Measurements from ENCODE around the gene MRGPRG.
"Not testable (repeated sequence)": the region's sequence is repeated elsewhere in the genome, so short reads cannot be mapped to it uniquely, and the experiment has no call there.

Gene MRGPRG, protein sequence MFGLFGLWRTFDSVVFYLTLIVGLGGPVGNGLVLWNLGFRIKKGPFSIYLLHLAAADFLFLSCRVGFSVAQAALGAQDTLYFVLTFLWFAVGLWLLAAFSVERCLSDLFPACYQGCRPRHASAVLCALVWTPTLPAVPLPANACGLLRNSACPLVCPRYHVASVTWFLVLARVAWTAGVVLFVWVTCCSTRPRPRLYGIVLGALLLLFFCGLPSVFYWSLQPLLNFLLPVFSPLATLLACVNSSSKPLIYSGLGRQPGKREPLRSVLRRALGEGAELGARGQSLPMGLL

DNA sequence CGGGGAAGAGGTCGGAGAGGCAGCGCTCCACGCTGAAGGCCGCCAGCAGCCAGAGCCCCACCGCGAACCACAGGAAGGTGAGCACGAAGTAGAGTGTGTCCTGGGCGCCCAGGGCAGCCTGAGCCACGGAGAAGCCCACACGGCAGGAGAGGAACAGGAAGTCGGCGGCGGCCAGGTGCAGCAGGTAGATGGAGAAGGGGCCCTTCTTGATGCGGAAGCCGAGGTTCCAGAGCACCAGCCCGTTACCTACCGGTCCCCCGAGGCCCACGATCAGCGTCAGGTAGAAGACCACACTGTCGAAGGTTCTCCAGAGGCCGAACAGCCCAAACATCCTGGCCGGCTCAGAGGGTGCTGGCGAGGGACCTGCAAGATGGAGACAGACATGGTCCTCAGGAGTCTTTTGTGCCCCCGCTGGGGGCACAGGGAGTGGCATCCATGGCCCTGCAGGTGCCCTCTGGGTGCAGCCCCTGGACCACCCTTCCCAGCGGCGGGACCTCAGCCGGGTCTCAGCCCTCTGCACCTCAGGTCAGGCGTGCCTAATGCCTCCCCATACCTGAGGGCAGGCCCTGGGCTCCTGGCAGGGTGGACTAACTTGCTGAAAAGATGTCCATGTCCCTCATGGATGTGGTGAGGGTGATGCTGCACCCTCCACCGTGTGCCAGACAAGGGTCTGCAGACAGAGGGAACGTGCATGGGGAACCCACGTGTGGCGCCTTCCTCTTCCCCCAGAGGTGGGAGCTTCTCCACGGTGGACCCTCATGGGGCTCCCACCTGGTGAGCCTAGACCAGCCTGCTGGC lies at the start of gene MRGPRG:
TSS of gene MRGPRG (minus strand) at position 331 of the 798 bp plus-strand sequence. CDS start at position 331, 0 bp downstream.
- TF ChIP-seq POLR2A (IDR thresholded peaks at IDR 0.05; ENCODE audit: low read depth, low read length), result no peak
- DNase-seq (ENCODE audit: insufficient read length, low spot score), result no peak
- no peak for FAIRE-seq

DNA sequence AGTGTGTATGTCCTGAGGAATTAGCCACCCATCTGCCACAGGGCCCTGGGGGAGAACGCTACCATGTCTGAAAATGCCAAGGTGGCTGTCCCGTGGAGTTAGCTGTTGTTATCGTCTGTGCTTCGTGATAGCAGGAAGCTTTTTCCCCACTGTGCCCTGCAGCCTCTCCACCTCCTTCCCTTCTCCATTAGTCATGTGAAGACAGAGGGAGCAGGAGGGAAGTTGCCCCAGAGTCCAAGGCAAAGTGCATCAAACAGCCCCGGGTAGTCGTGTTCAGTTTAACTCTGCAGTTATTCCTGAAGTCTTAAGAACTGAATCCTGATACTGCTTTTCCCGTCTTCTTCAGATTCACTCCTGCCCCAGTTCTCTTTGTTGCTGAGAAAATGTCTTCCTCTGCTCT lies 43.9 kb upstream of the MRGPRG start:
- FAIRE-seq; DNase-seq (ENCODE audit: insufficient read length, low spot score): not testable (repeated sequence)

DNA sequence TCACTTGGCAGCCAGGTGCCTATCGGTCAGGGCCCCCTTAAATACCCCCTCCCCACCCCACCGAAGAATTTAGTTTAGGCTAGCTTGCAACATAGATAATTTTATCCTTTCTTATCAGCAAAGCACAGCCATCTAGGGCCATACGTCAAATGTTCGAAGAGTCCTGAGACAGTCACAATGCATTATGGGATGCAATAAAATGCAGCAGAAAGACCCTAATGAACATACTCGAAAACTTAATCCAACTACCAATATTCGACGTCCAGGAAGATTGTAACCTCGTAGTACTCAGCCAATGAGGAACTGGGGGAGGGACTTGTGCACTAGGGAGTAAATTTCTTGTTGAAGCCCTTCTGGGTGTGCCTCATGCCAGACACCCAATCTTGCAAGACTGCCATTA lies 43.2 kb upstream of the MRGPRG start:
- not testable (repeated sequence) for DNase-seq (ENCODE audit: insufficient read length, low spot score); FAIRE-seq

DNA sequence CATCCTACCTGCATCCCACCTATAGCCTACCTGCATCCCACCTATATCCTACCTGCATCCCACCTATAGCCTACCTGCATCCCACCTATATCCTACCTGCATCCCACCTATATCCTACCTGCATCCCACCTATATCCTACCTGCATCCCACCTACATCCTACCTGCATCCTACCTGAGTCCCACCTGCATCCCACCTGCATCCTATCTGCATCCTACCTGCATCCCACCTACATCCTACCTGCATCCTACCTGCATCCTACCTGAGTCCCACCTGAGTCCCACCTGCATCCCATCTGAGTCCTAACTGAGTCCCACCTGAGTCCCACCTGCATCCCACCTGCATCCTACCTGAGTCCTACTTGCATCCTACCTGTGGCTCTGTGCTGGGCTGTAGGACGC lies 38.9 kb upstream of the MRGPRG start:
- FAIRE-seq; DNase-seq (ENCODE audit: insufficient read length, low spot score): not testable (repeated sequence)

DNA sequence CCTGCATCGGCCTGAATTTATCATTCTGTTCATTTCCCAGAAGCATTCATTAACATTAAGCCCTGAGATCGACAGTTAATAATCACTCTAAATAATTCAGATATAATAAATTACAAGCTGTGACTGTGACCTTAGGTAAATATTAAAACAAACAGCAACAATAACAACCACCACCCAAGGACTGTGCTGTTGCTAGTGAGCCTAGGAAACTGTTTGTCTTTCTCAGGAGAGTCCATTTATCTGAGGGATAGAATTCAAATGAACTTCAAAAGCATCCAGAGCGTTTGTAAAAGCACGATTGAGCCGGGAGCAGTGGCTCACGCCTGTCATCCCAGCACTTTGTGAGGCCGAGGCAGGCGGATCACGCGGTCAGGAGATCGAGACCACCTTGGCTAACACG lies 36.6 kb upstream of the MRGPRG start:
- DNase-seq (ENCODE audit: insufficient read length, low spot score); FAIRE-seq: not testable (repeated sequence)

DNA sequence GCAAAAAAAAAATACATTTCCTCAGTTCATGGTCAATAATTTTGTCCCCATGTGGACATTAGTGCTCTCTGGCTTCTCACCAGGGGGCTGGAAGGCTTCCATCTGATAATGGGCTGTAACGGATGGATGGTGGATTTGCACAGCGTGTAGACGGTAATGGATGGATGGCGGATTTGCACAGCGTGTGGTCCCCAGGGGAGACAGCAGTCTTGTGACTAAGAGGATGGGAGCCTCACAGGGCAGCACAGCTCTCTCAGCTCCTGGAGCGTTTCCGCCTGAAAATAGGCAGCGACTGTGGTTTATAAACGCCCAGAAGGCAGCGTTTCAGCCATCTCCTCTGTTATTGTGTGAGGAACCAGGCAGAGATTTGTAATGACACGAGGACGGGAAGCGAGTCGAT lies 36.2 kb upstream of the MRGPRG start:
- DNase-seq (ENCODE audit: insufficient read length, low spot score); FAIRE-seq: not testable (repeated sequence)

DNA sequence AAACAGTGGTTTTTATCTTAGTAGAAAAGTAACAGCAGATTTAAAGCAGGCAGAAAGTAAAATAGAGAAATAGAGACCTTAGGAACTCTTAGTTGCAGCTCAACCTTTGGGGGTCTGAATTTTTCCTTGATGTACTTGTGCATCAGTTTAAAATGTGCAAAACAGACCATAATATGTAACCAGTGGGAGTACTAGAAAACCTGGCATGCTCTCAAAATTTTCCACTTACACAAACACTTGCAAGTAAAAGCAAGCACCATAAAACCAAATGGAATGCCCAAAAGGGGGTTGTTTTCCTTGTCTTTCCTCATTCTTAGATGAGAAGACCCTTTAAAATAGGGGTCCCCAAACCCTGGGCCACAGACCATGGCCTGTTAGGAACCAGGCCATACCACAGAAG lies 26.5 kb upstream of the MRGPRG start:
- TF ChIP-seq POLR2A (IDR thresholded peaks at IDR 0.05; ENCODE audit: low read depth, low read length), result no peak
- no peak for FAIRE-seq
- no peak for DNase-seq (ENCODE audit: insufficient read length, low spot score)

DNA sequence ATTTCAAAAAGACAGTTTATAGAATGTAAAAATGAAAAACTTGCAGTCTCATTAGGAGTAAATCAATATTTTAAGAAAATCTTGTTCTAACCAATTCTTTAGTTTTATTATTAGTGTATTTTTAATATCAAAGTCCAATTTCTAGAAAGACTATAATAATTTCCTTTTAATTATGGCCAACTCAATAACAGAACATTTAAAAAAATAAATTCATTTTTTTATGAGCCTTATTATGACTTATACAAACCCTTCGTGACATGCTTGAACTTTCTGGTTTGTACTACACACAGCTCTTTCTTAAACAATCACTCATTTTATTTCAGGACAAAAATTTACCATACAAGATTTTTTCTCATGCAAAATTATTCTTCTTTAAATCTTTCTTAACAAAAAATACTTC lies 25.3 kb upstream of the MRGPRG start:
- DNase-seq (ENCODE audit: insufficient read length, low spot score), result no peak
- TF ChIP-seq POLR2A (IDR thresholded peaks at IDR 0.05; ENCODE audit: low read depth, low read length), result no peak
- no peak for FAIRE-seq

DNA sequence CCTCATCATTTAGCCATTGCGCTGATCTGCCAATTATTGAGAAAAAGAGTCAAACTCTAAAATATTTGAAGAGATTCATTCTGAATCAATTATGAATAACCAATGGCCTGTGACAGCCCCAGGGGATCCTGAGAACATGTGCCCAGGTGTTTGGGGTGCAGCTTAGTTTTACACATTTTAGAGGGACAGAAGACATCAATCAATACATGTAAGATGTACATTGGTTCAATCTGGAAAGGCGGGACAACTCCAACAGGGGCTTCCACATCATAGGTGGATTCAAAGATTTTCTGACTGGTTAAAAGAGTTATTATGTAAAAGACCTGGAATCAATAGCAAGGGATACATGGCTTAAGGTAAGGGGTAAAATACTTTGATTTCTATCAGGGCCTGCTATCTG lies 18.5 kb upstream of the MRGPRG start:
- DNase-seq (ENCODE audit: insufficient read length, low spot score) (no peak), FAIRE-seq (no peak)
- no peak for TF ChIP-seq POLR2A (IDR thresholded peaks at IDR 0.05; ENCODE audit: low read depth, low read length)

DNA sequence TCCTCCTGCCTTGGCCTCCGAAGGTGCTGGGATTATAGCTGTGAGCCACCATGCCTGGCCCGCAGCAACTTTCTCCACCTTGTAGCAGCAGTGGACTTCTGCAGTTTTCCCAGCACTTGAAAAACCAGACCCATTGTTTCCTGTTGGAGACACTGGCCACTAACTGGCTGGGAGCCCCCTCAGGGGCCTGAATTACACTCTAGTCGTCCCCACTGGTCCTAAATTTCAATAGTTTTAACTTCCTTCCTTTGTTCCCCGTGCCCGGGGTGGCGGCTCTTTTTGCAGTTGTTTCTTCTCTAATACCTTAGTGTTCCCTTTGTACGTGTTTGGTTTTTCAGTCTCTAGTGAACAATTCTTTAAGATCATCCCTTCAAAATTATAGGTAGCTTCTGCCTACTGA lies 16.2 kb upstream of the MRGPRG start:
- DNase-seq (ENCODE audit: insufficient read length, low spot score), result no peak
- TF ChIP-seq POLR2A (IDR thresholded peaks at IDR 0.05; ENCODE audit: low read depth, low read length), result no peak
- no peak for FAIRE-seq

DNA sequence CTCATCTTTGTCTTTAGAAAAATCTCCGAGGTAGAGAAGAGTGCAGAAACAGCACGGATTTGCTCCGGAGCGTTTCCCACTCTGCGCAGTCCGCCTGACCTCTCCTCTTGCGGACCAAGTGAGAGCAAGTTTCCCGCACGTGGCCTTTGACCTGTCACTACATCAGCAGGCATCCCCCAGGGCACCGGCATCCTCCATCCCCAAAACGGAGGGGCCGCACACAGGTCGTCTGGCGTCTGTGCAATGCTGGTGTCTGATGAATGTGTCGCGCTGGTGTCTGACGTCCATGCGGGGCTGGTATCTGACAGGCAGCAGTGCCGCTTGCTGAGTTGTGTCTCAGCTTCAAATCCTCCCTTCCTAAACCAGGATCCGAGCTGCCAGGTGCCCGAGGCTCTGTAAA lies 14.3 kb upstream of the MRGPRG start:
- TF ChIP-seq POLR2A (IDR thresholded peaks at IDR 0.05; ENCODE audit: low read depth, low read length), result no peak
- DNase-seq (ENCODE audit: insufficient read length, low spot score), result no peak
- no peak for FAIRE-seq

DNA sequence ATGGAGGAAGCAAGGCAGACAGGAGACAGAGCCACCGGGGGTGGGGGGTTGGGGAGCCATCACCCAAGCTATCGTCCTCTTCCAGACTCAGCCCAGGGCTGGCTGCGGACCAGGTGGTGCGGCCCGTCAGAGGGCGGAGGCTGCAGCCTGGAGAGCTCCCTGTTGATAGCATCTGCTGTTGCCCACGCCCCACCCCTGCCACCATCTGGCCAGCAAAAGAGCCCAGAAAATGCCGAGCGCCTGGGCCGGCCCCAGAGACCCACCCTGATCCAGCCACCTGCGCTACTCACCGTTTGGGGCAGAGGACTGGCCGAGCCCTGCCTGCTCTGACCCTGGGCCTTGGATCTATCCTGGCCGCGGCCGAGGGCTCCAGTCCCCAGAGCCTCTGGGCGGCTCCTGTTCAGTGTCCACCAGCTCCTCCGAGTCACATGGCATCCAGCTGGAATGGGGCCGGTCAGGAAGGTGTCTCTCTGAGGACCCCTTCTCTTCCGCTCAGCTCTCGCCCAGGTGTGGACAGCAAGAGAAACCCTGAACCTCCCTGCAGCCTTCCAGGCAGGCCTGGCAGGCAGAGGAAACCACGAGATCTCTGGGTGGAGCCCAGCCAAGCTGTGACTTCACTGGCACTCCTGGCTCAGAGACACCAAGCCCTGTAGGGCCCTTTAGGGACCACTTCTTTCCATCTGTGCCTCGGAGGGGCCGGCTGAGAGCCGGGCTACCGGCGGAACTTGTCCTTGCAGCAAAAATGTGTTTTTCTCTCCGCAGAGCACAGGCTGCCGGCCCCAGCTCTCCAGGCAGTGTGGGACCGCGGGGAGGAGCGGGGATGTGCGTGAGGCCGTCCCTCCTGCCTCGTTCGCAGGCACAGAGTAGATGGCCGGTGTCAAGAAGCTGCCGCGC lies 13.5 kb upstream of the MRGPRG start, which contains the start of gene MRGPRE:
TSS of gene MRGPRE (minus strand) at position 567 of the 894 bp plus-strand sequence. CDS start 3,618 bp downstream, outside the sequence.
- TF ChIP-seq POLR2A (IDR thresholded peaks at IDR 0.05; ENCODE audit: low read depth, low read length), result no peak
- DNase-seq (ENCODE audit: insufficient read length, low spot score), result no peak
- no peak for FAIRE-seq

DNA sequence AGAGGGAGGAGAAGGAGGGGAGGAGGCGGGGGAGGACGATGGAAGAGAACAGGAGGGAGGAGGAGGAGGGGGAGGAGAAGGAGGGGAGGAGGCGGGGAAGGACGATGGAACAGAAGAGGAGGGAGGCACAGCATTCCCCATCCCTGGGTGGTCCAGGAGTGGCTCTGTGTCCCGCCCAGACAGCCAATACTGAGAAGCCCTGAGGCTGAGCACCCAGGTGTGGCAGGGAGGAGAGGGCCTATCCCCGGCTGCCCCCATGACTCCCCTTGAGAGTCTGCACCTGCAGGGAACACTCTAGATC lies 12.9 kb upstream of the MRGPRG start:
- no peak for TF ChIP-seq POLR2A (IDR thresholded peaks at IDR 0.05; ENCODE audit: low read depth, low read length)
- DNase-seq (ENCODE audit: insufficient read length, low spot score) (no peak), FAIRE-seq (no peak)
